ENCODE results near the gene DACT2.

- TF ChIP-seq POLR2A (IDR thresholded peaks at IDR 0.05): no peak
- TF ChIP-seq CTCF (IDR thresholded peaks at IDR 0.05): no peak
These were observed 46.9 kb upstream of the DACT2 start for GRCh38 chr6:168366473-168366872.

Measured in body of pancreas (tissue), 4 donors.